Measurements from ENCODE around the gene PARD3B.

DNA sequence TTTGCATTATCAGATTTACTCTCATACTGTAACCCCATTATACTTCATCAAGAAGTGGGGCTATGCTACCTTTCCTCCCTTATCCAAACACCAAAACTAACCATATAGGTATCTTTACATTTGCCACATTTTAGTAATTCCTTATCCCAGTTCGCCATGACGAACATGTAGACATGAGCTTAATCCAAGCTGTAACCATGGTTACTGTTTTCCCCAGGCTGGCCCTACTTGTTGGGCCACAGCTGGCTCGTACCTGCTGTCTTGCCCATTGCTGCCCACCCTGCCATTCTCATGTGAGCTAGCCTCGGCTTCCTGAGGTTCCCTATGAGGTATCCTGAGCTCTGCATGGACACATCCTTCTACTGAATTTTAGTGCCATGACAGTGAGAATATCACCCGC, 117.7 kb downstream of the PARD3B start:
- TF ChIP-seq, protein P1, sequence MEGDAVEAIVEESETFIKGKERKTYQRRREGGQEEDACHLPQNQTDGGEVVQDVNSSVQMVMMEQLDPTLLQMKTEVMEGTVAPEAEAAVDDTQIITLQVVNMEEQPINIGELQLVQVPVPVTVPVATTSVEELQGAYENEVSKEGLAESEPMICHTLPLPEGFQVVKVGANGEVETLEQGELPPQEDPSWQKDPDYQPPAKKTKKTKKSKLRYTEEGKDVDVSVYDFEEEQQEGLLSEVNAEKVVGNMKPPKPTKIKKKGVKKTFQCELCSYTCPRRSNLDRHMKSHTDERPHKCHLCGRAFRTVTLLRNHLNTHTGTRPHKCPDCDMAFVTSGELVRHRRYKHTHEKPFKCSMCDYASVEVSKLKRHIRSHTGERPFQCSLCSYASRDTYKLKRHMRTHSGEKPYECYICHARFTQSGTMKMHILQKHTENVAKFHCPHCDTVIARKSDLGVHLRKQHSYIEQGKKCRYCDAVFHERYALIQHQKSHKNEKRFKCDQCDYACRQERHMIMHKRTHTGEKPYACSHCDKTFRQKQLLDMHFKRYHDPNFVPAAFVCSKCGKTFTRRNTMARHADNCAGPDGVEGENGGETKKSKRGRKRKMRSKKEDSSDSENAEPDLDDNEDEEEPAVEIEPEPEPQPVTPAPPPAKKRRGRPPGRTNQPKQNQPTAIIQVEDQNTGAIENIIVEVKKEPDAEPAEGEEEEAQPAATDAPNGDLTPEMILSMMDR (IDR thresholded peaks at IDR 0.05; ENCODE audit: insufficient read depth, low read length, poor library complexity, severe bottlenecking), result no peak
- TF ChIP-seq EZH2phosphoT487 (conservative IDR thresholded peaks at IDR 0.05; ENCODE audit: low read length), result no peak

Measured in SU-DHL-6 (cell line).